ENCODE results near the gene KIAA0930. TPM values are rescaled to one million over a fixed set of nuclear protein-coding genes. Genes with fewer than 3 reads are reported as not detected.
"Not testable (repeated sequence)": the region's sequence is repeated elsewhere in the genome, so short reads cannot be mapped to it uniquely, and the experiment has no call there.

The KIAA0930 gene
- polyA plus RNA-seq, 10 donors, result 11.2 to 25.0 (median 15.3) TPM

- DNase-seq, result no peak
These were observed 24.8 kb upstream of the KIAA0930 start for GRCh38 chr22:45265535-45265934.

- DNase-seq, result peak in 2 of 3 donors; percentile 72 to 86
These were observed 23.0 kb upstream of the KIAA0930 start for GRCh38 chr22:45263463-45264269.

DNA sequence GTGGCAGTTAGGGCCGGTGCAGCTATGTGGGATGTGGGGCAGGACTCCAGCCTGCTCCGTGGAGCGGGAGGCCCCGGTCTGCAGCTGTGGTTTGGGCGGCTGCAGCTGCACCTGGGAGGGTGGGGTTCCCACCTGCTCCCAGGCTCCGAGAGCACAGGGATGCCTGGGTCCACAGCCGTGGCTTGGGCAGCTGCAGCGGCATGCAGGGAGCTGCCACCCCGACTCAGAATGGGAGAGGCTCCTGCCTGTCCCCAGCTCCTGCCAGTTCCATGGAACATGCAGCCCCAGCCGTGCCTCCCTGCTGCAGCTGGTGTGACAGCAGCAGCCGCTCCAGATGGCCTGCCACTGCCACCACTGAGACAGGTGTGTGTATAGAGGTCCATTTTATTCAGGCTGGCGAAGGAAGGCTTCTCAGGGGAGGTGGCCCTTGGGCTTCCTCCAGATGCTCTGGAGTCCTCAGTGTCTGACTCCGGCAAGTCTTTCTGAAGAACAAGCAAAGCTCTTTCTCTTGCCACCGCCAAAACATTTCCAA is 22.3 kb upstream of the KIAA0930 start:
- peak in 1 of 3 donors; percentile 36 for DNase-seq

- DNase-seq, result peak in 1 of 3 donors; percentile 38
These were observed 21.7 kb upstream of the KIAA0930 start for GRCh38 chr22:45262195-45262930.

GRCh38 chr22:45261407-45262088 is 20.9 kb upstream of the KIAA0930 start:
- DNase-seq, result no peak

- not testable (repeated sequence) for DNase-seq
These were observed 19.7 kb upstream of the KIAA0930 start for GRCh38 chr22:45260395-45260759.

DNA sequence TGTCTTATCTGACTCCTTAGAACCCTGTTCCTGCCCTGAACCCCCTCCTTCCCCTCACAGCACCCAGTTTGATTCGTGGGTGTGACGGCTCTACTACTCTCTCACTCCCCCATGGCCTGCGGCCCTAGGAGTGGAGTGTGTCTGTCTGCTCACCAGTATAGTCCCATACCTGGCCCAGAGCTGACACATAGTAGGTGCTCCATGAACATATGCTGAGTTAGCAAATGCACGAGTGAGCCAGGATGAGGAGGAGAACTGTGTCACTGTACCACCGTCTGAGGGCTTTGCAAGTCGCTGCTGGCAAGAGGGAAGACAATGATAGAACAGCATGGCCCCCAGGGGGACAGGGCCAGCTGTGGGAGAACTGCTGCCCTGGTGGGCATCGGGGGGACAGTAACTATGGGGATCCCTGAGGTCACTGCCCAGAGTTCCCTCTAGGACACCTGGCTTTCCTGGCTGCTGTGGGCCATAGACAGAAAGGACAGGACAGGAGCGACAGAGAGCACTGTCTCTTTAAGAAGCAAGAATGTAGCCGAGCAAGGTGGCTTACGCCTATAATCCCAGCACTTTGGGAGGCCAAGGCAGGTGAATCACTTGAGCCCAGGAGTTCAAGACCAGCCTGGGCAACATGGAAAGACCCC is 19.2 kb upstream of the KIAA0930 start:
- no peak for DNase-seq

- not testable (repeated sequence) for DNase-seq
These were observed 17.2 kb upstream of the KIAA0930 start for GRCh38 chr22:45257941-45258340.

- no peak for DNase-seq
These were observed 14.1 kb upstream of the KIAA0930 start for GRCh38 chr22:45254789-45255278.

DNA sequence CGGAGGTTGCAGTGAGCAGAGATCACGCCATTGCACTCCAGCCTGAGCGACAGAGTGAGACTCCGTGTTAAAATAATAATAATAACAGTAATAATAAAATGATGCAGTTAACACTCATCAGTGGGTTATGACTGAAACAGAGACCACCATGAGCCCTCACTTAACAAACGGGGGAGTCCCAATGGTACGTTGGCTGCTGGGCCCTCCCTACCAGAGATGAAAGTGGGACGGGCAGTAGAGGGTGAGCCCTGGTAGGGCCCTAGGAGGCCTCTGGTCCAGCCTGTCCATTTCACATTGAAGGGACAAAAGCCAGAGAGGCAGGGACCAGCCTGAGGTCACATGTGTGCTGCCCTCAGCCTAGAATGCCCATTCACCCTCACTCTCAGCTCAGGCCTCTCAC is 13.7 kb upstream of the KIAA0930 start:
- DNase-seq, result no peak

DNA sequence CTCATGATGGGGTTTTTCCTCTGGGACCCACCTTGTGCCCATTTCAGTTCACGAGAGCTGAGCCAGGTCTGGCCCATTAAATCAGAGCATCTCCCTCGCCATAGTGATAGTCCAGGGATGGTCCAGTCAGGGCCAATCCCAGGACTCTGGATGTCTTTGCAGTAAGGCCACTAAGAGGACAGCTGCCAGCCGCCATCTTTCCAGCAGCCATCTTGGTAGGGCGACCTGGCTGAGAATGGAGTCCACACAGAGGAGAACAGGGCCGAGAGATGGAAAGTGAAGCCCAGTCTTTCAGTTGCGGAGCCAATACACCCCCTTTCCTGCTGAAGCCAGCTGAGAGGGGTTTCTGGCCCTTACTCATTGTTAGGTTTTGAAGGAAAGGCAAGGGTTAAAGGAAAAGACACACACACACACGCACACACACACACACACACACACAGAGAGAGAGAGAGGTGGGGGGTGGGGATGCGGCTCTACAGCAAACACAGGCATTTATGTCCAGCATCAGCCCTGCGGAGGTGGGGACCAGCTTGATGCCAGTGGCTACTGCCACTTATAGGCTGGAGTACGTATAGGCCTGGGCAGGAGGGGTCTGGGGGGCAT is 12.4 kb upstream of the KIAA0930 start:
- no peak for DNase-seq

- no peak for DNase-seq
These were observed 11.1 kb upstream of the KIAA0930 start for GRCh38 chr22:45251825-45252224.

DNA sequence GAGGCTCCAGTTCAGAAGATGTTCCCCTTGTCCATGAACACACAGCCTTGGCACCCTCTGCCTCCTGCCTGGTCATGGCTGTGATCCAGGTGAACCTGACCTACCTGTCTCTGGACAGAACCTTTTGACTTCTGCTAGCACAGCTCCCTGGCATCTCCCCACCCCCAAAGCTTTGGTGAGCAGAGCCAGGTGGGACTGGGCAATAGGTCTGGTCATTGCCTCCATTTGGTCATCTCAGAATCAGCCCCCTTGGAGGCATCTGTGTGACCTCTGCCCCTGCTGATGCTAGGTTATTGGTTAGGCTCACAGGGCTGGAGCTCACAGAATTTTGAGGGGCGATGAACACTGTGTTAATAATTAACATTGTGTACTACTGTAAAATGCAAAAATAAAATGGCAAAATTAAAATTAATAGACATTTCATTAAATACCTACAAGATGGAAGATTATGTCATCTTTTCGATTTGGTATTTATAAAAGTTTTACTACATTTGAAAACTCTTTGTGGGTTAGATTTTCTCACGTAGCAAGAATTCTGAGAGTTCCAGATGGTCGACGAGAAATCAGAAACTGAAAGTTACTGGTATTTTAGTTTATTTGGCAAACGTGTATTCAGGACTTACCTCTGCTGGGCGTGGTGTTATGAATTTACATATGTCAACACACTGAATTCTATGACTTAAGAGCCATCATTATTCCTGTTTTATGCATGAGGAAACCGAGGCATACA is 8.3 kb upstream of the KIAA0930 start:
- DNase-seq, result no peak

- peak; percentile 64 to 88 (median 76) for DNase-seq
These were observed 5.6 kb upstream of the KIAA0930 start for GRCh38 chr22:45246060-45246985.

GRCh38 chr22:45244916-45245315 is 4.2 kb upstream of the KIAA0930 start:
- no peak for DNase-seq

DNA sequence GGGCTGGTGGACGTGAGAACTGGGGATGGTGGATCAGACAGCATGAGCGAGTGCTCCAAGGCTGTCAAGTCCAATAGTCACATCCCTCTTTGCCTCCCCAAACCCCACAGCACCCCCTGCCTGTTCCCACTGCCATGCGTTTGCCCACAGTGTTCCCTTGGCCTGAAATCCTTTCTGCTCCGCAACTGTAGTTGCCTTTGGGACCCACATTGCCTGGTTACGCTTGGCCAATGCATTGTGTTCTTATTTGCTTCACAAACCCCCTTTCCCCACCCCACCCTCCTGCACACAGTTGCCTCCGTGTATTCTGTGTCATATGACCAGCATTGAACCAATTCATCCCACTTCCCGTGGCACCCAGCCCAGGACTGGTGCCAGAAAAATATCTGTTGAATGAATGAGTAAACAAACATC is 2.1 kb upstream of the KIAA0930 start:
- DNase-seq, result no peak

DNA sequence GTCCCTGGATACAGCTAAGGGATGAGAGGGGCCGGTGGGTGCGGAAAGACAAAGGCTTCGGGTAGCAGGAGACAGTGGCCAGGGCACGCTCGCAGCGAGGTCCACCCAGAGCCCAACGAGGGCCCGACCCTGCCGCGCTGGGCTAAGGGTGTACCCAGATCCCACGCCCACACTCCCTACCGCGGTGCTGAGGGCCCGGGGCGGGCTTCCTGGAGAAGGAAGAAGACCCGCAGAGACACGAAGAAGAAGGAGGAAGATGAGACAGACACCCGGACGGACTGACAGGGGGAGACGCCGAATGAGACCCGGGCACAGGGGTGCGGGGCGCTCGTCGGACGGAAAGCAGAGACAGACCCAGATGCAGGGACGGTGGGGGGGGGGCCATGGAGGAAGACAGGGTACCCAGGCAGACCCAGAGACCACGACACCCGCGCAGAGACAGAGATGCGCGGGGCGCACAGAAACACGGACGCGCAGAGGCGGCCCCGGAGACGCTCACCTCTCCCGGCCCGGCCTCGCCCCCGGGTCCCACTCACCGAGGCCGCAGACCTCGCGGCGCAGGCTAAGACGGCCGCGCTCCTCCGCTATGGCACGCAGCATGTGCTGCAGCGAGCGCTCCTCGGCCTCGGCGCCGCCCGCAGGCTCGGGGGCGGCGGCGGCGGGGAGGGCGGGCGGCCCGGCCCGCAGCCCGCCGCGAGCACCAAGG is 437 bp downstream of the KIAA0930 start:
- DNase-seq, result peak in 2 of 3 donors; percentile 29 to 63

DNA sequence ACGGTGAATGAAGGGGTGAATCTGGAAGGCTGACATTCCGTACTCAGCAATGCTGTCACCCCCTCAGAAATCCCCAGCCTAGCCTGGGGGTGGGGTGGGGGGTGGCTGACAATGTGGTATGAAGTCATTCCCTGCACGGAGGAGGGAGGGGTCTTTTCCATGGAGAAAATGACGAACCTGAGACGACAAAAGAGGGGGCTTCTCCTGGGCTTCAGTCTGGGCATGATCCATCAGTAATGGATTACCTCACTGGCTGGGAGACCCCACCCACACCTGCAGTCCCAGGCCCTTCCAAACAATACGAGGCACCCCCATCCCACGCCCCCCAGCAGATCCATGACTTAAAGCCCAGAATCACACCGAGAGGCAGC is 1.0 kb downstream of the KIAA0930 start:
- DNase-seq, result no peak

All from muscle of back (tissue), 11 donors.